HG03432 (cell line): Measurements from ENCODE around the gene CRYGN.

Experiments used
- ATAC-seq: cut with Tn5 transposase; IDR thresholded peaks from one replicate; pipeline ENCODE4 v1.9.1; 2021; ENCODE audit warnings: mild to moderate bottlenecking, moderate library complexity; ENCODE audit not compliant: unreplicated experiment

Gene CRYGN

DNA sequence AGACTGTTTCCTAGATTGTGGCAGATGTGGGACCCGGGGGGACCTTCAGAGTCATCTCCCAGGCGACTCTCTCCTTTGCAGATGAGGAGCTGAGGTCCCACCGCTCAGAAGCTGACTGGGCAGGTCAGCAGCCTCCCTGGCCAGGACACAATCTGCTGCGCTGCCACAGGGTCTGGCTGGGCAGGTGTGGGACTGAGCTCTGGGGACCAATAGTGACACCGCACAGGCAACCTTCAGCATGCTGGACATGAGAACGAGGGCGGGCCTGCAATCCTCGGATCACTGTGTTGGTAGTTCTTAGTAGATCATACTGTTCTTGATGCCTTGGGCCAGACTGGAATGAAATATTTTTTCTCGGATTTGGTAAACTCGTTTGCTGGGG is 20.5 kb upstream of the CRYGN start:
- no peak for ATAC-seq

GRCh38 chr7:151459726-151460473 is 20.0 kb upstream of the CRYGN start:
- no peak for ATAC-seq

- ATAC-seq: no peak
These were observed 17.6 kb upstream of the CRYGN start for GRCh38 chr7:151457534-151457933.

DNA sequence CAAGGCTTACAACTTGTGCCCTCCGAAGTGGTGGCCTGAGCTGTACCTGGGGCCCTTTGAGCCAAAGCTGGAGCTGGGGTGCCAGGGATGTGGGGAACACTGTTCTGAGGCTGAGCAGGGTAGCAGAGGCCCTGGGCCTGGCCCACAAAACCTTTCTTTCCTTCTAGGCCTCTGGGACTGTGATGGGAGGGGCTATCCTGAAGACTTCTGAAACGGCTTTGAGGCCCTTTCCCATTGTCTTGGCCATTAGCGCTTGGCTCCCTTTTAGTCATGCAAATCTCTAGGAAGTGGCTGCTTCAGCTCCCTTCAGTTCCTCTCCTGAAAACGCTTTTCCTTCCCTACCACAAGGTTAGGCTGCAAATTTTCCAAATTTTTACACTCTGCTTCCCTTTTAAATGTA is 16.8 kb upstream of the CRYGN start:
- ATAC-seq: no peak

GRCh38 chr7:151456276-151456675 is 16.3 kb upstream of the CRYGN start:
- no peak for ATAC-seq

DNA sequence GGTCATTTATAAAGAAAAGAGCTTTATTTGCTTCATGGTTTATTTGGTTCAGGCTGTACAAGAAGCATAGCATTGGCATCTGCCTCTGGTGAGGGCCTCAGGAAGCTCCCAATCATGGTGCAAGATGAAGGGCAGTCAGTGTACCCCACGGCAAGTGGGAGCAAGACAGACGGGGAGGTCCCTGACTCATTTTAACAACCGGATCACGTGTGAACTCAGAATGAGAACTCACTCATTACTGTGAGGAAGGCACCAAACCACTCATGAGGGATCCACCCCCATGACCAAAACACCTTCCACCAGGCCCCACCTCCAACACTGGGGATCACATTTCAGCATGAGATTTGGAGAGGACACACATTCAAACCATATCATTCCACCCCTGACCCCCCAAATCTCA is 15.7 kb upstream of the CRYGN start:
- no peak for ATAC-seq

DNA sequence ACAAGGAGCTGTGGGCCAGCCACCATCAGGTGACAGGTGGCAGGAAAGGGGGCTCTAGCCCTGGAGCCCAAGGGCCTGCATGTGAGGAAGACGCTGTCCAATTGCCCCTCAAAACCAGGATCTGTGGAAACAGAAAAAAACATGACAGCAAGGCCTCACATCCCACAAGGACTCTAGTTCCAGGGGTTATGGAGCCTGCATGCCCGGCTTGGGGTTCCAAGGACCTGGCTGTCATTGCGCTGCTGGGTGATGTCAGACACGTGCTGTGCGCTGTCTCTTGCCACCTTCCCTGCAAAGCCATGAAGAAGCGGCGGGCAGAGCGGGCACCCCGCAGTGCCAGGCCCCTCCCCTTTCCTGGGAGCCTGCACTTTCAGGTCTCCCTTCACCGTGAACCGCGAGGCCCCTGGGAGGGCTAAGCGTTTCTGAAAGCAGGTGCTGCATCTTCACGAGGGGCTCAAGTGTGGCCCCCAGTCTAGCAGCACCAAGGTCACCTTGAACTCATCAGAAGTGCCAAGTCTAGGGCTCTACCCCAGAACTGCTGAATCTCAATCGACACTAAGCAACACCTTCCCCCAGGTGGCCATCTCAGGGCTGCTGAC is 15.1 kb upstream of the CRYGN start:
- no peak for ATAC-seq

DNA sequence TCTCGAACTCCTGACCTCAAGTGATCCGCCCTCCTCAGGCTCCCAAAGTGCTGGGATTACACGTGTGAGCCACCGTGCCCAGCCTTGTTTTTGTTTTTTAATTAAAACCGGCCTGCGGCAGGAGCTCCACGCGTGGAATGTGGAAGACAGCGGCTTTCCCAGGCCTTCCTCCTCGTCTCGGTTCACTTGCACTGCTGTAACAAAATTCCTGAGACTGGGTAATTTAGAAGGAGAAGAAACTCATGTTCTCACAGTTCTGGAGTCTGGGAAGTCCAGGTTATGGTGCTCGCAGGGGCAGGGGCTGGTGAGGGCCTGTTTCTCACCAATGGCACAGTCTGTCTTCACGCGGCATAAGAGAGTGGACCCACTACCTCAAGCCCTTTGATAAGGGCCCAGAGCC is 14.4 kb upstream of the CRYGN start:
- no peak for ATAC-seq

- ATAC-seq: no peak
These were observed 13.4 kb upstream of the CRYGN start for GRCh38 chr7:151453326-151453791.

DNA sequence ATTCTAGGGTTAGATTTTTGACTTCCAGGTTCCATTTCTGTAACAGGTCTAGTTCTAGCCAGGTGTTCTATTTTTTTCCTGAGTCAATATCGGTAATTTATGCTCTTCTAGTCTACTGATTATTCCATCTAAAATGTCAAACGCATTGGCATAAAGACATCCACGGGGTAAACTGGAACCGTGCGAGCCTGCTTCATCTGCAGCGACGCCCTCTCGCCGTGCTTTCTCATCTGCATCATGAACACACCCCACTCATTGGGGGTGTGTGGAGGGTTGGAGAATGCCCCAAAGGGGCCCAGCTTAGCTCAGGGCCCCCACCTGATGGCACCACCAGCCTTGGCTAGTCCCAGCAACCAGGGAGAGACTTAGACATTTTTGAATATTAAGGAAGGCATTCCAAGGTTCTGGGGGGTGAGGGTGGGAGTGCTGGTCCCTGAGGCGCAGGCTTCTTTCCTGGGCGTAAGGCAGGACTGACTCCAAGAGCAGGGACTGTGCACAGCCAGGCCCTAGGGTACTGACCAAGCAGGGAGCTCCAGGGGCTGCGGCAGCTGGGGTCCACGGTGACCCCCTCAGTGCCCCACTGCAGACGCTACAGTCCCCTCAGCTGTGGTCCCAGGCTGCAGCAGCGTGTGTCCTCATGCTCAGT is 12.9 kb upstream of the CRYGN start:
- ATAC-seq: no peak

DNA sequence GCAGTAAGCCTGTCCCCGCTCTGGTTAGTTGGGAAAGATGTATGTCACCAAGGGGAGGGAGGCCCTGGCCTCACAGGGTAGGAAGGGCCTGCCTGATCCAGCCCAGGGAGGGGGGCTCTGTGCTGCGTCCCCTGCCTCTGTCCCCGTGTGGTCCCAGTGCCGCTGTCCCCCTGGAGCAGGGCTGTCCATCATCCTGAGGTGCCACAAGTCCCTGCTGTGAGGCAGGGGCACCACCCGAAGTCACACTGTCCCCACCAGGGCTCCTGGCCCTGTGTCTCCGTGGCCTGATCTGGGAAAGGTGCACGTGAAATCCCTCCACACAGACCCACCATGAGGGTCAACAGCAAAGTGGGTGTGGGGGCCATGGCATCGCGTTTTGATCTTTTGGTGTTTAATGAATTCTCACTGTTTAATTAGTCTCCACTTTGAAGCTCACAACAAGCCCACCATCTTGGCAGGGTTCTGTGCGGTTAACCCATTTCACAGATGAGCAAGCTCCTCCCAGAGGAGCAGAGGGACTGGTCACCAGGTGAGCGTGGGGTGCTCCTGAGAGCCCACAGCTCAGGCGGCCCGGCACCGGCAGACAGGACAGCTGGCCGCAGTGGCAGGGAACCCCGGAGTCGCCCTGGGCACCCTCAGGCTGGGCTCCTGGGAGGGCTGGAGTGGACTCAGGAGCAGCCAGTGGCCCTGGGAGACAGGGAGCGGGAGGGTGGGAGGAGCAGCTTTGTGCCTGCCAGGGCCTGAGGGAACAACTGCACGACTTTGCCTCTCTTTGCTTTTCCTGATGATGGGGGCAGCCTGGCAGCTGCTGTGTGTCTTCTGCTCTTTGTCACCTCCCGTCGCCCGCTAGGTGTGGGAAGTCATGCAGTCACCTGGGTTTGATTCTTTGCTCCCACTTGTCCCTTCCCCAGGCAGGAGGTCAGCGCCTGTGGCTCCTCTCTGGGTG is 12.0 kb upstream of the CRYGN start:
- ATAC-seq: no peak

DNA sequence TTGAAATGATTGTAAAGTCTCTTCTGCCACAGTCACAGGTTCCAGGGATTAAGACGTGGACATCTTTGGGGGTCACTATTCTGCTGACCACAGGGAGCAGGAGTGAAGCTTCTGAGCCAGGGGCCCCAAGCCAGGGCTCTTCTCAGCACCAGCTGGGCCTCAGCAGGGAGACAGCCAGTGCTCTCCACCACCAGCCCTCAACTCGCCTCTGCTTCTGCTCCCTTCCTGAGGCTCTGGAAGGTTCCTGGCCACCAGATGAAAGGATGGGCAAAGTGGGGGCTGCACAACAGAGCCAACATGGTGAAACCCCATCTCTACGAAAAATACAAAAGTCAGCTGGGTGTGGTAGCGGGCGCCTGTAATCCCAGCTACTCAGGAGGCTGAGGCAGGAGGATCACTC is 11.2 kb upstream of the CRYGN start:
- ATAC-seq: no peak

DNA sequence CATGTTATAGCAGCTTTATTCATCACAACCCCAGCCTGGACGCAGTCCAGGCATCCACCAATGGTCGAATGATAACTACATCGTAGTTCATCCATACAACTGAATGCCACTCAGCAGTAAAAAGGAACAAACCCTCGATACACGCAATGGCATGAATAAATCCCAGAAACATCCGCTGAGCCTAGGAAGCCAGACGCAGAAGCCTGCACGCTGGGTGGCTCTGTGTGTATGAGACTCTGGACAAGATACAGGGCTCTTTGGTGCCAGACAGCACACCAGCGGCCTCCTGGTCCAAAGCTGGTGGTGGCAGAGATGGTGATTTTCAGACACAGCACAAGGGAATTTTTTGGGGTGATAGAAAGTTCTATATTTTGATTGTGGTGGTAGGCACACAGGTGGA is 10.0 kb upstream of the CRYGN start:
- ATAC-seq: no peak

DNA sequence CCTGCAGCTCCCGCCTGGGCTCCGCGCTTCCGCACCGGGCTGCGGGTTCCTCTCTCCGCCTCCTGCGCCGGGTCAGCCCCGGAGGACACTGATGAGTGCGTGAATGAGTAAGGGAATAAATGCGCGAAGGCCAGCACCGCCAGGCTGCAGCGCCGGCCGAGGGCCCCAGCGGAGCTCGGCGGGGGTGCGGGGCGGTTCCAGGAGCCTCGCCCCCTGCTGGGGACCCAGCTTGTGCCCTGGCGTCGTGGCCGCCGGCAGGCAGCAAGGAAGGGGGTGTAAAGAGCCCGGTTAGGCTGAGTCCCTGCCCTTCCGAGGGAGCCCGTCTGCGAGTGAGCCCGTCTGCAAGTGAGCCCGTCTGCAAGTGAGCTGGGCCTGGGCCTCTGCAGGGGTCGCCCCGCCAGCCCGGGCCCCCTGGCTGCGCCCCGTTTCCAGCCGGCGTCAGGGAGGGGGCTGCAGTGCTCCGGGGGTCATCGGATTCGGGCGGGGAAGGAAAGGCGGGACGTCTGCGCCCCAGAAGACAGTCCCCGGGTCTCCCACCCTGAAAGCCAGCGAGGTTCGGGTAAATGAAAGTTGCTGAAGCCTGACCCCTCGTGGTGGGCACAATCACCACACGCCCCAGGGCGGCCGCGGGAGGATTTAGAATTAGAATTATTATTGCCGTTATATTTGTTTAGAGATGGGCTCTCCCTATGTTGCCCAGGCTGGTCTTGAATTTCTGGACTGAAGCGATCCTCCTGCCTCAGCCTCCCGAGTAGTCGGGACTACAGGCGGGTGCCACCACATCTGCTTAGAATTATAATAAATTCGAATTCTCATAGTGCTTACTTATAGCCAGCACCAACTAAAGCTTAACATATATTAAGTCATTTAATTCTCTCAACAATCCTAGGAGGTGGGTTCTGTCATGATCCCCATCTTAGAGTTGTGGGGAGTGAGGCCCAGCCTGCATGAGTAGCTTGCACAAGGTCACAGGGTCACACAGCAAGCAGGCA is 8.6 kb upstream of the CRYGN start:
- ATAC-seq: peak; percentile 70

GRCh38 chr7:151447901-151448260 is 7.9 kb upstream of the CRYGN start:
- no peak for ATAC-seq

- ATAC-seq: no peak
These were observed 7.4 kb upstream of the CRYGN start for GRCh38 chr7:151447312-151447711.

DNA sequence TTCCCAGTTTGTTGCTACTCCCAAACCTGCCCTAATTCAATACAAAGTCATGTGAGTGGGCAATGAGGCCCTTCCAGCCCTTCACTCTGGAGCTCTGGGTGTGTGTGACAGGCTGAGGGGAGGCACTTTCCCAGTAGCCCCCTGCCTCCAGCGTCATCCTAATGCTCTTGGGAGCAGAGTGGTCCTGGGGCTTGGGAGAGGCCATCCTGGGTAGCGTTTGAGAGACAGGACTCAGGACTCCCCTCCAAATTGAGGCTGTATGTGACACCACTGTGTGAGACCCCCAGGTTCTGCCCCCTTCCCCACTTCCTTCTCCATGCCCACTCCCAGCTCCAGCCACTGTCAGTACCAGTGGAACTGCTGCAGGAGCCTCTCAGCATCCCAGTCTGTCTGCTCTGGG is 6.5 kb upstream of the CRYGN start:
- ATAC-seq: no peak

GRCh38 chr7:151444632-151445031 is 4.7 kb upstream of the CRYGN start:
- no peak for ATAC-seq

DNA sequence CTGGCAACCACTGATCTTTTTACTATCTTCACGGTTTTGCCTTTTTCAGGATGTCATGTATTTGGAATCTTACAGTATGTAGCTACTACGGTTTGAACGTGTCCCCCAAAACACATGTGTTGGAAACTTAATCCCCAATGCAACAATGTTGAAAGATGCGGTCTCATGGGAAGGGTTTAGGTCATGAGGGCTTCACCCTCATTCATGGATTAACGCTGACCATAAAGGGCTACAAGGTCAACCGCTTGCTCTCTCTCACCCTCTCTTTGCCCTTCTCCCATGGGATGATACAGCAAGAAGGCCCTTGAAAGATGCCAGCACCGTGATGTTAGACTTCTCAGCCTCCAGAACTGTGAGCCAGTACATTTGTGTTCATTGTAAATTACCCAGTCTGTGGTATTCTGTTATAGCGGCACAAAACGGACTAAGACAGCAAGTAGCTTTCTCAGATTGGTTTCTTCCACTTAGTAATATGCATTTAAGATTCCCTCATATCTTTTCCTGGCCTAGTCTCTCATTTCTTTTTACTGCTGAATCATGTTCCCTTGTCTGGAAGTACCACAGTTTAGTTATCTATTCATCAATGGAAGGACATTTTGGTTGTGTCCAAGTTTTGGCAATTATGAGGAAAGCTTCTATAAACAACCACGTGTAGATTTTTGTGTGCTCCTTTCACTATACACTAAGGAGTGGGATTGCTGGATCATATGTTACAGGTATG is 3.0 kb upstream of the CRYGN start:
- no peak for ATAC-seq
